Lower leg skin (tissue), 3 donors: Measurements from ENCODE around the gene CLIP2.

ENCODE experiments used
- CTCF ChIP-seq, 3 donors: fragments of 450-650 bp; IDR thresholded peaks; one replicate each; pipeline ENCODE4 v1.5.1; 2016; ENCODE audit warnings: antibody characterized with exemption in 3 of 3, mild to moderate bottlenecking in 3 of 3, moderate library complexity in 2 of 3
- POLR2A ChIP-seq, 2 donors: fragments of 450-650 bp; IDR thresholded peaks; one replicate each; pipeline ENCODE4 v1.6.1; 2016 to 2017; ENCODE audit warnings: antibody characterized with exemption in 2 of 2, mild to moderate bottlenecking in 1 of 2, moderate library complexity in 1 of 2

- TF ChIP-seq POLR2A (IDR thresholded peaks at IDR 0.05) (no peak), CTCF (IDR thresholded peaks at IDR 0.05) (no peak)
These were observed 49.3 kb downstream of the CLIP2 start for GRCh38 chr7:74338366-74339108.
